ENCODE data around the gene SLC6A2. TPM values are rescaled to one million over a fixed set of nuclear protein-coding genes. Genes with fewer than 3 reads are reported as not detected.

The SLC6A2 gene
- total RNA-seq (2022; extraction: Qiagen RNA extraction), result 0.07 to 0.09 TPM in 2 of 5 replicates, not detected in the others

DNA sequence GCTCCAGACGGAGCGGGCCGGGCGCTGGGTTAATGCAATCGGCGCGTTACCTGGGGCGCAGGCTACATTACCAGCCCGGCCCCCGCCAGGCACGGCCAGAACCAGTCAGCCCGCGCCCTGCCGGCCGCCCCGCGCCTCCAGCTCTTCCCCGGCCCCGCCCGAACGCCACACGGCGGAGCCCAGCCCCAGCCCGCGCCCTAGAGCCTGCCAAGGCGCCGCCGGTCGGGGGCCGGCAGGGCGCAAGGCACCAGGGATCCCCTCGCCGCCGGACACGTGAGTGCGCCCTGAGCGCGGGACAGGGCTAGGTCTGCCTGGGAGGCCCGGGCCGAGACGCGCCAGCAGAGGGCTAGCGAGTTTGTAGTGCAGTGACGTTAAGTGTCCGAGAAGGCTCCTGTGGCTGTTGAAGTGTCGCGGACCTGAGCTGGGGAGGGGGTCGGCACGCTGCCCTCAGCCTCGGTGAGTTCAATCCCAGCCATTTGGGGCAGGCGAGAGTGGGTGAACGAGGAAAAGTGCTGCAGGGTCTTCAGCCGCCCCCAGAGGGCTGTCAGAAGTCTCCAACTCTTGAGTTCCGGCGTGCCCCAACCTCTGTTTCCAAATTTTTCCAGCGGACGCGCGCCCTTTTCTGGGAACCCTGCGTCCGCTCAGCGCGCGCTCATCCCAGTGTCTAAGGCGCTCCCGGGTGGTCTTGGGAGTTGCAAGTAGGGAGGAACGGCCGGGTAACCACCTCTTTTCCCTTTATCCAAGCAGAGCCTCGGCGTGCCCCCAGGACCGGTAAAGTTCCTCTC is at the start of gene SLC6A2:
SLC6A2 (plus strand) TSS at position 92 of the 785 bp plus-strand sequence. CDS start 707 bp downstream, outside the sequence.

Other genes starting within 250 kb of the SLC6A2 start
- gene MMP2, start 176.8 kb upstream of the SLC6A2 start, total RNA-seq (2022; extraction: Qiagen RNA extraction), result 7.8 to 11.5 TPM (median 10.1 TPM) in 5 replicates
- gene LPCAT2, start 146.9 kb upstream of the SLC6A2 start, total RNA-seq (2022; extraction: Qiagen RNA extraction), result 3.6 to 7.4 TPM (median 5.9 TPM) in 5 replicates
- gene CAPNS2, start 89.3 kb upstream of the SLC6A2 start, total RNA-seq (2022; extraction: Qiagen RNA extraction), result not detected in 5 replicates
- 30.0 to 47.0 TPM (median 37.3 TPM) in 5 replicates for gene CES1, start 177.1 kb downstream of the SLC6A2 start, total RNA-seq (2022; extraction: Qiagen RNA extraction)
- gene CES5A, start 219.4 kb downstream of the SLC6A2 start, total RNA-seq (2022; extraction: Qiagen RNA extraction), result not detected in 5 replicates

Data from A549 treated with Mapracorat at 1 μM for 4 hours (cell line).